Measurements from ENCODE around the gene PPME1. TPM values are rescaled to one million over a fixed set of nuclear protein-coding genes. Genes with fewer than 3 reads are reported as not detected.

The PPME1 gene
- total RNA-seq, 1 experiment from 2014 or later, result 38.1 TPM

DNA sequence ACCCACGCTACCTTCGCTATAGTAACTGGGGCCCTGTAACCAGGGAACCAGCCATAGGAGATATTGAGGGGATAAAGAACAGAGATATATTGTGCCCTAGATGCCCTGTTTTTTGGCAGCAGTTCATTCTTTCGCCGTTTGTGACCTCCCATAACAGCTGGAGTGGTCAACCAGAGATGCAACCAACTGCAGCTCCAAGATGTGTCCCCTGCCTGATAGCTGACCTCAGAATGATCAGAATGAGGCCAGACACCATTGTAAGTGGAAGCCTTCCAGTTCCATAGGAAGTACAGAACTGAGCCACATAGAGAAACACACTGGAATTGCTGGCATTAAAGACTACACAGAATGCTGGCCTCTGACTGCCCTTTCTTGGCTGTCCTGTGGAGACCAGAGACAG is 101.2 kb downstream of the PPME1 start:
- no peaks in the 10 kb centered on the region for H3K36me3 Mint-ChIP-seq (ENCODE audit: insufficient read depth, unreplicated experiment)
- no TSS peak for BruUV-seq (replicated peaks)
- intact Hi-C loops (cut with micrococcal nuclease), result no loop called here
- no peak for TF ChIP-seq CTCF (IDR thresholded peaks at IDR 0.05; ENCODE audit: unreplicated experiment)
- H3K4me1 Mint-ChIP-seq (ENCODE audit: insufficient read depth, unreplicated experiment), result peaks cover 19% of the 10 kb centered on the region
- H3K27ac Mint-ChIP-seq (ENCODE audit: low read depth, unreplicated experiment), result no peak overlapping the region
- CTCF ChIA-PET, result interaction anchor here (0.6 to 1.2 kb wide), 2 partner anchors 117 to 176 kb away, joined by 3 to 5 read pairs; no protein-coding TSS in a partner anchor
- no peaks in the 10 kb centered on the region for H3K9me3 Mint-ChIP-seq (ENCODE audit: unreplicated experiment)
- no peak overlapping the region for H3K4me3 Mint-ChIP-seq (ENCODE audit: unreplicated experiment)
- DNase-seq (ENCODE audit: unreplicated experiment), result no peak
- no peaks in the 10 kb centered on the region for H3K27me3 Mint-ChIP-seq (ENCODE audit: insufficient read depth, unreplicated experiment)
- POLR2A ChIA-PET, result interaction anchor here (1.1 kb wide), 1 partner anchor 47 kb away, joined by 3 read pairs; no protein-coding TSS in a partner anchor

DNA sequence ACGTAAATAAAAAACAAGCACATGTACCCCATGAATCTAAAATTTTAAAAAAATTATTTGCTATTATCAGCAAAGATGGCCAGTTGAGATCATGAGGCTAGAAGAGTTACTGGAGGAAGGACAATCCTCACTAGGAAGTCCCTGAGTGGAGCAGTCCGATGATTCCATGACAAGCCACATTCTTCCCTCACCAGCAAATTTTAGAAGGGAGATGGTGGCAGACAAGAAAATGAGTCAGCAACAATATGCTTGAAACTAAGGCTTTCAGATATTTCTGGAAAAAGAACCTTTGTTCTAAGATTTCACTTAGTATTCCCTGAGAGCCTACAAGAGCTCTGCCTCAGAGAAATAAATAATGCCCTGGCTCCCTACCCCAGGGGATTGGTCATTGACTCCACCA is 105.5 kb downstream of the PPME1 start:
- DNase-seq (ENCODE audit: unreplicated experiment), result no peak
- H3K4me1 Mint-ChIP-seq (ENCODE audit: insufficient read depth, unreplicated experiment), result peaks cover 20% of the 10 kb centered on the region
- H3K4me3 Mint-ChIP-seq (ENCODE audit: unreplicated experiment), result no peak overlapping the region
- TF ChIP-seq CTCF (IDR thresholded peaks at IDR 0.05; ENCODE audit: unreplicated experiment), result no peak
- no peaks in the 10 kb centered on the region for H3K36me3 Mint-ChIP-seq (ENCODE audit: insufficient read depth, unreplicated experiment)
- no TSS peak for BruUV-seq (replicated peaks)
- H3K27ac Mint-ChIP-seq (ENCODE audit: low read depth, unreplicated experiment), result no peak overlapping the region
- H3K9me3 Mint-ChIP-seq (ENCODE audit: unreplicated experiment), result no peaks in the 10 kb centered on the region
- intact Hi-C loops (cut with micrococcal nuclease), result no loop called here
- no peaks in the 10 kb centered on the region for H3K27me3 Mint-ChIP-seq (ENCODE audit: insufficient read depth, unreplicated experiment)
- ChIA-PET CTCF (interaction anchor here (1.0 kb wide), 1 partner anchor 106 kb away, joined by 3 read pairs; no protein-coding TSS in a partner anchor), POLR2A (no interaction called here)

GRCh38 chr11:74278103-74278502 is 107.0 kb downstream of the PPME1 start:
- peaks cover 20% of the 10 kb centered on the region for H3K4me1 Mint-ChIP-seq (ENCODE audit: insufficient read depth, unreplicated experiment)
- no peaks in the 10 kb centered on the region for H3K27me3 Mint-ChIP-seq (ENCODE audit: insufficient read depth, unreplicated experiment)
- H3K36me3 Mint-ChIP-seq (ENCODE audit: insufficient read depth, unreplicated experiment), result no peaks in the 10 kb centered on the region
- H3K27ac Mint-ChIP-seq (ENCODE audit: low read depth, unreplicated experiment), result peak overlapping the region; percentile 55
- ChIA-PET POLR2A (interaction anchor here (0.6 to 1.4 kb wide), 6 partner anchors 8 to 314 kb away, joined by 3 to 5 read pairs (median 3); partner anchors contain the start of gene PGM2L1), CTCF (interaction anchor here (1.1 to 1.7 kb wide), 3 partner anchors 22 to 111 kb away, joined by 4 to 7 read pairs (median 4); no protein-coding TSS in a partner anchor)
- no peak for TF ChIP-seq CTCF (IDR thresholded peaks at IDR 0.05; ENCODE audit: unreplicated experiment)
- TSS peak; percentile 75 for BruUV-seq (replicated peaks)
- intact Hi-C loops (cut with micrococcal nuclease), result no loop called here
- peak overlapping the region; percentile 1 for H3K4me3 Mint-ChIP-seq (ENCODE audit: unreplicated experiment)
- DNase-seq (ENCODE audit: unreplicated experiment), result no peak
- H3K9me3 Mint-ChIP-seq (ENCODE audit: unreplicated experiment), result no peaks in the 10 kb centered on the region

DNA sequence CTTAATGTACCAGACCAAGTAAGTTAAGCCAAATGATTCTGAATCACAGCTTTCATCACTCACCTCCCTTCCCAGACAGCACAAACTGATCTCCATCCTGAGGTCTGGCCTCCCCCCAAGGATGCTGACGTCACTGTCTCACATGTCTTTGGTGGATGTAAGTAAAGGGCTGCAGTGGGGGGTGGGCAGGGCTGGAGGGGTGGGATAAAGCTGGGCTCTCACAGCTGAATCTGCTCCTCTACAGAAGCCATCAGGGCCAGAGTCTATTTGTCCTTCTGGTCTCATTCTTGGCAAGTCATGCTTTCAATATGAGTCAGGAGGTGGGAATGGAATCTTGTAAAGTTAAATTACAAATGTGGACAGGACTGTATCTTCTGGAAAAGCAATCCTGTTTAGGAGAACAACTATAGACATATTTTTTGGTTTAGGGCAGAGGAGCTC is 107.7 kb downstream of the PPME1 start:
- Mint-ChIP-seq H3K36me3 (ENCODE audit: insufficient read depth, unreplicated experiment) (no peaks in the 10 kb centered on the region), H3K4me3 (ENCODE audit: unreplicated experiment) (no peak overlapping the region), H3K4me1 (ENCODE audit: insufficient read depth, unreplicated experiment) (peaks cover 20% of the 10 kb centered on the region), H3K9me3 (ENCODE audit: unreplicated experiment) (no peaks in the 10 kb centered on the region), H3K27me3 (ENCODE audit: insufficient read depth, unreplicated experiment) (no peaks in the 10 kb centered on the region), H3K27ac (ENCODE audit: low read depth, unreplicated experiment) (peak overlapping the region; percentile 55)
- no TSS peak for BruUV-seq (replicated peaks)
- POLR2A ChIA-PET, result interaction anchor here (0.5 to 1.4 kb wide), 8 partner anchors 8 to 313 kb away, joined by 3 to 5 read pairs (median 3); partner anchors contain the start of gene PGM2L1
- CTCF ChIA-PET, result interaction anchor here (0.6 to 1.7 kb wide), 5 partner anchors 23 to 373 kb away, joined by 3 to 7 read pairs (median 4); no protein-coding TSS in a partner anchor
- DNase-seq (ENCODE audit: unreplicated experiment), result peak; percentile 82
- no peak for TF ChIP-seq CTCF (IDR thresholded peaks at IDR 0.05; ENCODE audit: unreplicated experiment)
- intact Hi-C loops (cut with micrococcal nuclease), result no loop called here
